NCI-H1694 (cell line): ENCODE measurements around the gene PDE8B.
A peak's percentile ranks its signal among the peaks of the same experiment; 100 is the strongest.

ENCODE experiments used
- DNase-seq: peaks from one replicate; lab custom pipeline; 2025; lab: John Stamatoyannopoulos, UW

PDE8B gene

GRCh38 chr5:77407152-77407551 lies 196.7 kb downstream of the PDE8B start:
- no peak for DNase-seq

GRCh38 chr5:77409870-77410621 lies 199.6 kb downstream of the PDE8B start:
- no peak for DNase-seq

- no peak for DNase-seq
These were observed 202.6 kb downstream of the PDE8B start for GRCh38 chr5:77413049-77413448.

- DNase-seq: no peak
These were observed 207.7 kb downstream of the PDE8B start for GRCh38 chr5:77418162-77418561.

DNA sequence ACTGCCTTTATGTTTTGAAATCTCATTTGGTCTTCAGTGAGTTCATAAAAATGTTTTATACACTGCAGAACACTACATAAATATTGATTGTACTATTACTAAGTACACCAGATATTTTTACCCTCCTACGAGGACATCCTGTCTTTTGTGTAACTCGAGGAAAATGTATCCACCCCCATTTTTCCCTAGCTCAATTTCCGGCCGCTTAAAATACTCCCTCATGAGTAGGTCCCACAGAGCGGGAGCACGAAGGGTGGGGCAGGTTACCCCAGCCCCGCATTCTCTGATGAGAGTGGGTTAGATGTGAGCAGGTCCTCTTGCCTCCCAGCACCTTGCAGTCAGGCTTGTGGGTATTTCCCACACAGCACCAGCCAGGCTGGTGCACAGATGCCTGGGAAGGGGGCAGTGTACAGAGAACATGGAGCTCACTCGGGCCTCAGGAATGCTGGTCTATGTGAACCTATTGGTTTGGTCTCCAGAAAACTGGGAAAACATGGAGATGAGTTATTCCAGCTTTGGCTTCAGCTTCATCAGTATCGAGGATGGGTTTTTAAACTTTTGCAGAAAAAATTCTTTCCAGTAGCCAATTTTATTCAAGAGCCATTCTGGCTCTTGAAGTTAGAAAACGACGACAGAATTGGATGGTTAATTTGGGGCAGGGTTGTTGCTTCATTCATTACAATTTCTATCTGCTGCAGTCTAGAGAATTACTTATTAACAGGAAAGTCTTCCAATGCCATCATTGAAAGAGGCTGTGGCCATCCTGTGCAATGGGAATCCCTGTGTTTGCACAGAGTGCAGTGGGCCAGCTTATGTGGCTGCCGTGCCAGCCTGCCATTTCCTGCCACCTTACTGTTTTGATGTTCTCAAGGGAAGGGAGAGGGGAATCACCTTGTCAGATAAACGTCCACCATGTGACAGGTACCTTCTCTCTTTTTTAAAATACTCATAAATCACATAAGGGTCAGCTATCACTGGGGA lies 208.4 kb downstream of the PDE8B start:
- no peak for DNase-seq

DNA sequence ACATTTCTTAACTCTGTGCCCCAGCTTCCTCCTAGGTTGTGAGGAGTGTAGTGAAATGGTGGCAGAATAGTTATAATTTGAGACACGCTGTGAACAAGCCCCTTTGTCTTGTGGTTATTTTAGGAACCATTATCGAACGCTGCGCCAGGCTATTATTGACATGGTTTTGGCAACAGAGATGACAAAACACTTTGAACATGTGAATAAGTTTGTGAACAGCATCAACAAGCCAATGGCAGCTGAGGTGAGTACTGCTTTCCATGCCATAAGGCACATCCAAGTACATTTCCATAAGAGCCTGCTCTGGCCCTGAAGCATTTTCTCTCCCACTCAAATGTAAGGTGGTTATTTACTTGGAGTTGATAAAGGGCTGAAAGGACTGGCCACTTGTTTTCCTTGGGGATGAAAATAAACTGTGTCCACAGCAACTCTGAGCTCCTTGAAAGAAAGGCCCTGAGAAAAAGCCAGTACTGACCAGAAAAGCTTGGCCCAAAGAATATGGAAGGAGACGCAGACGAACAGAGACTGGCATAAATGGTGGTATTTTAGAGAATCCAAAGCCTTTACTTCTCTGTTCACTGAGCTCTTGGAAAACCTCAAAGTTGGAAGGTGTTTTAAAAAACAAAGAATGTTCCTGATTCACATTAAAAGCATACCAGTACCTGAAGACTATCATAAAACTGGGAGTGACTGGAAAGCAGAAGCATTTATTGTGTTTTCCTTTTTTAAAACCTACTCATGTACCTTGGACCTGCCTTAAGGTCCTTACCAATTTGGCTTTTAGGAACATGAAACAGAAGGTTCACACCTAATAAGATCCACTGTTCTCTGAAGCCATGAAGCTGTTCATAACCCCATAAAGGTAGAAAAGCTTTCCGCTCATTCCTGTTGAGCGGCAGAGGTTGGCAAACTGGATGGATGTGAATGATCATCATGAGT lies 209.4 kb downstream of the PDE8B start:
- DNase-seq: no peak

DNA sequence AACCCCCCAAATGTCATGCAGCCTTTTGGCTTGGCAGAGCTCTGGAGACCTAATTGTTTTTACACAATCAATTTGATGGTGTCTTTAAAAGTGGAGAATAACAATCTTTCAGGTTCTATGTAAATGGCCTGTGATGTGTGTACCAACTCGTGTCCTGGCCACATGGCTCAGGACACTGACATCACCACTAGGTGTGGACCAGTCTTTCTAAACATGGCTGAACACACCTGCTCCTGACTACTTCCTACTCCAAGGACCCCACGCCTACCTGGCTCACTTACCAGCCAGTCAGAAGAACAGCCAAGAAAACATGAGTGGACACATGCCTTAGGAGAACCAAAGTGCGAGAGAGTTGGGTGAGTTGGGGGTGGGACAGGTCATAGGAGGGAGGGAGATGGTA lies 210.5 kb downstream of the PDE8B start:
- DNase-seq: no peak

DNA sequence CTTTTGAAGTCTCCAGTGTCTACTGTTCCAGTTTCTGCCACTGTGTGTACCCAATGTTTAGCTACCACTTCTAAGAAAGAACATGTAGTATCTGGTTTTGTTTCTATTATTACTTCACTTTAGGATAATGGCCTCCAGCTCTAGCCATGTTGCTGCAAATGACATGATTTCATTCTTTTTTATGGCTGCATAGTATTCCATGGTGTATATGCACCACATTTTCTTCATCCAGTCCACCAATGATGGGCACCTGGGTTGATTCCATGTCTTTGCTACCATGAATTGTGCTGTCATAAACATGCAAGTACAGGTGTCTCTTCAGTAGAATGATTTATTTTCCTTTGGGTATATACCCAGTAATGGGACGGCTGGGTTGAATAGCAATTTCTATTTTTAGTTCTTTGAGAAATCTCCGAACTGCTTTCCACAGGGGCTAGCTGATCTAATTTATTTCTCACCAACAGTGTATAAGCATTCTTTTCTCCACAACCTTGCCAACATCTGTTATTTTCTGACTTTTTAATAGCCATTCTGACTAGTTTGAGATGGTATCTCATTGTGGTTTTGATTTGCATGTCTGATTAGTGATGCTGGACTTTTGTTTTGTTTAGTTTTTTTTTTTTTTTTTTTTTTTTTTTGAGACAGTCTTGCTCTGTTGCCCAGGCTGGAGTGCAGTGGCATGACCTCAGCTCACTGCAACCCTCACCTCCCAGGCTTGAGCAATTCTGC lies 212.7 kb downstream of the PDE8B start:
- no peak for DNase-seq

DNA sequence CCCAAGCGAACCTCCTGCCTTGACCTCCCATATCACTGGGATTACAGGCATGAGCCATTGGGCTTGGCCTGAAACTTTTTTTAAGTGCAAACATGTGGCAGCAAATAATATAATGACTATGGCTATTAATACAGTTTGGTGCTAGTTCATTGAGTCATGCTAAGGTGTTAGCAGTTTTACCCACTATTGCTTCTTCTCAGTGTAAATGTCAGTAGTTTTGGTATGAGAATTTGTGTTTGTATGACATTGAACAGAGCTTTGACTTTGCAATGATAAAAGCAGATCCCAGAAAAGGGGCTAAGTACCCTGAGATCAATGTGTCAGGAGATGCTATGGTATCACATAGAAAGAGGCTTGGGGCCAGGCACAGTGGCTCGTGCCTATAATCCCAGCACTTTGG lies 214.4 kb downstream of the PDE8B start:
- no peak for DNase-seq

- no peak for DNase-seq
These were observed 214.9 kb downstream of the PDE8B start for GRCh38 chr5:77425420-77425819.

- DNase-seq: no peak
These were observed 215.6 kb downstream of the PDE8B start for GRCh38 chr5:77425998-77426659.

GRCh38 chr5:77426670-77427069 lies 216.2 kb downstream of the PDE8B start:
- no peak for DNase-seq

DNA sequence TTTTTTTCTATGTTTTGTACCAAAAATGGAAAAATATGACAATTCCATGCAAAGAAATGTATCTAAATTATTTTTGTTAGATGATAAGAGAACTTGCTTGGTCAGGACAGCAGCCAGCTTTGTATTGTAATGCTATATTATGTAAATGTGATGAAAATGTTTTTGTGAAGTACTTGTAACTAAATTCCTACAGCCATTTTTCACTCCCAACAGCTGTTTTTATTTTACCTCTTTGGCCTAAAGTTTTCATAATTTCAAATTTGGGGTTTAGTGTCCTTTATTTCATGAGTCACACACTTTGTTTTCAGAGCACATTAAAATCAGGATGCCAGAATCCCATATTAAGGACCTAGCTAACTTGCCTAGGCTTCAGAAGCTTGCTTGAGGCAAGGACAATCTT lies 217.5 kb downstream of the PDE8B start:
- DNase-seq: no peak

DNA sequence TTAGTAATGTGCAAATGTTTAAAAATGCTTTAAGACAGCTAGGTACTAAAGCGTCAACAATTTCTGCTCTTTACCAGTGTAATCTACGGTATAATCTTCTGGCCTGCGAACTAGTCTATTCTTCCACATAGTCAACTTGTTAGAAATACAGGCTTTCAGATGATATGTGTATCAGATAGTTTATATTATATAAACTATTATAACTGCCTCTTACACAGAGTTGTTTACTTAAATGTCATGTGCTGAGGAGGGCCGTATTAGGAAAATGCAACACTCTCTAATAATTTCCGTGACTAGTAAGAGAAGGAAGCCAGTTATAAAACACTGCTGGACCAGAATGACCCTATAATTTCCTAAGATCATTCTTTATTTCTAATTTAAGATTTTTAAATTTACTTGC lies 218.0 kb downstream of the PDE8B start:
- no peak for DNase-seq

- DNase-seq: no peak
These were observed 220.2 kb downstream of the PDE8B start for GRCh38 chr5:77430726-77431125.

- no peak for DNase-seq
These were observed 220.8 kb downstream of the PDE8B start for GRCh38 chr5:77431286-77431685.

DNA sequence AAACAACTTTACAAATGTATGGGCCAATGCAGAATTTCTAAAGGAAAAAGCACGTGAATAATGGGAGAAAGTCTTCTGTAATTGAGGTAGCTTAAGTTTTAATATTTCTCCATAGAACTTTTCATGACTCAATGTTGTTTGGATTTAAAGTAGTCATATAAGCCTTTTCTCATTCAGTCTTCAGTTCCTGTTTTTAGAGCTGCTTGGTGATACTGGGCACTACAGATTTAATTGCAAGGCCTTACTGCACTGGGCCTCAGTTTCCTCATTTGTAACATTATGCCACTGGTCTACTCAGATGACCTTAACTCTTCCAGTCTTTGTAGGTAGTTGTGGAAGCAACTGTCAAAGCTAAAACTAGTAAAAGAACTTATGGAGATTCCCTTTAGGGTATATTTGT lies 221.2 kb downstream of the PDE8B start:
- no peak for DNase-seq

GRCh38 chr5:77437194-77437593 lies 226.7 kb downstream of the PDE8B start:
- peak; percentile 15 for DNase-seq

DNA sequence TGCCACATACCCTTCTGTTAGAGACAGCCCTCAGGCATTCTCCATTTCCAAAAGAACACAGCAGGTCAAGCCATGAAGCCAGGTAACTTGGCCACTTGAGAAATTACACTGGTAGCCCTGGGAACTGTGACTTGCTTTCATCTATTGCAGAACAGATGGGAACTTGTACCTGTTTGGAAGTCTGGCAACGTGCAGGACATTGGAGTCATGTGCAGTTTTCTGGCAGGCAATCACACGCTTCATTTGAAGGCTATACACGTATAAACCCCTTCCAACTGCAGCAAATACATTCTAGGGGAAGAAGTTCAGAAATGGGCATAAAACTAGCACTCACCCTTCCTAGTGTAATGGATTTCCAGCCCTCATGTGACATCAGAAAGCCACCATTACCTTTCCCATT lies 227.6 kb downstream of the PDE8B start:
- DNase-seq: no peak

GRCh38 chr5:77443670-77444069 lies 233.2 kb downstream of the PDE8B start:
- no peak for DNase-seq

- no peak for DNase-seq
These were observed 233.9 kb downstream of the PDE8B start for GRCh38 chr5:77444356-77444755.
